HepG2 (cell line): ENCODE results near the gene SPHK2. TPM values are rescaled to one million over a fixed set of nuclear protein-coding genes. Genes with fewer than 3 reads are reported as not detected.
A peak's percentile ranks its signal among the peaks of the same experiment; 100 is the strongest.

Source experiments
- CENPBD1 ChIP-seq: sonication (generic); formaldehyde crosslinking; IDR thresholded peaks from 2 replicates; pipeline ENCODE4 v1.8.0; 2022; ENCODE audit warnings: missing genetic modification reagents, low read depth, mild to moderate bottlenecking, borderline replicate concordance
- FOSL2 ChIP-seq: sonication (generic); formaldehyde crosslinking; IDR thresholded peaks from 2 replicates; pipeline ENCODE4 v1.4.0; 2020; ENCODE audit warnings: missing genetic modification reagents
- GATAD1 ChIP-seq: IDR thresholded peaks from 2 replicates; pipeline ENCODE4 v1.6.1; 2016; ENCODE audit warnings: missing genetic modification reagents, missing compliant biosample characterization
- HDAC2 ChIP-seq: sonication (generic); formaldehyde crosslinking; IDR thresholded peaks from 2 replicates; pipeline ENCODE4 v1.4.0; 2020; ENCODE audit warnings: missing genetic modification reagents
- HNRNPK ChIP-seq: fragments of 200-400 bp; formaldehyde crosslinking; IDR thresholded peaks from 2 replicates; pipeline ENCODE4 v1.6.1; 2018; ENCODE audit warnings: low read length, low read depth, moderate library complexity, mild to moderate bottlenecking; ENCODE audit not compliant: poor library complexity, severe bottlenecking
- HOXA3 ChIP-seq: sonication (generic); formaldehyde crosslinking; IDR thresholded peaks from 2 replicates; pipeline ENCODE4 v1.5.0; 2020; ENCODE audit warnings: missing genetic modification reagents
- HOXA7 ChIP-seq: sonication (generic); formaldehyde crosslinking; IDR thresholded peaks from 2 replicates; pipeline ENCODE4 v1.8.1; 2022; ENCODE audit warnings: mild to moderate bottlenecking, missing genetic modification reagents, moderate library complexity
- JUNB ChIP-seq: sonication (generic); formaldehyde crosslinking; IDR thresholded peaks from 2 replicates; pipeline ENCODE4 v1.8.0; 2022; ENCODE audit warnings: missing genetic modification reagents, mild to moderate bottlenecking, borderline replicate concordance
- KDM3A ChIP-seq: IDR thresholded peaks from 2 replicates; pipeline ENCODE4 v1.6.1; 2018; ENCODE audit warnings: low read depth, missing compliant biosample characterization
- NFKB2 ChIP-seq: sonication (generic); formaldehyde crosslinking; IDR thresholded peaks from 2 replicates; pipeline ENCODE4 v1.4.0; 2020; ENCODE audit warnings: missing genetic modification reagents, borderline replicate concordance
- NR2F6 ChIP-seq, 2 experiments: IDR thresholded peaks; 2 replicates each; pipeline ENCODE4 v1.6.1; 2016; ENCODE audit warnings: antibody characterized with exemption in 1 of 2, mild to moderate bottlenecking in 1 of 2
- ZBTB25 ChIP-seq: IDR thresholded peaks from 2 replicates; pipeline ENCODE4 v1.6.1; 2018; ENCODE audit warnings: missing genetic modification reagents
- ZBTB34 ChIP-seq: sonication (generic); formaldehyde crosslinking; IDR thresholded peaks from 2 replicates; pipeline ENCODE4 v1.8.0; 2022; ENCODE audit warnings: mild to moderate bottlenecking, missing genetic modification reagents
- ZNF180 ChIP-seq: sonication (generic); formaldehyde crosslinking; IDR thresholded peaks from 2 replicates; pipeline ENCODE4 v1.4.0; 2020; ENCODE audit warnings: low read depth, missing genetic modification reagents, borderline replicate concordance
- ZNF451 ChIP-seq: sonication (generic); formaldehyde crosslinking; IDR thresholded peaks from 2 replicates; pipeline ENCODE4 v1.5.0; 2020; ENCODE audit warnings: mild to moderate bottlenecking, missing genetic modification reagents
- ZNF687 ChIP-seq: sonication (generic); formaldehyde crosslinking; IDR thresholded peaks from 2 replicates; pipeline ENCODE4 v1.5.1; 2020; ENCODE audit warnings: mild to moderate bottlenecking, missing genetic modification reagents, moderate library complexity
- ZNF746 ChIP-seq: sonication (generic); formaldehyde crosslinking; IDR thresholded peaks from 2 replicates; pipeline ENCODE4 v1.8.0; 2022; ENCODE audit warnings: mild to moderate bottlenecking, missing genetic modification reagents
- ZNF747 ChIP-seq: sonication (generic); formaldehyde crosslinking; IDR thresholded peaks from 2 replicates; pipeline ENCODE4 v1.8.1; 2023; ENCODE audit warnings: missing genetic modification reagents, mild to moderate bottlenecking, borderline replicate concordance
- ZNF816 ChIP-seq: sonication (generic); formaldehyde crosslinking; IDR thresholded peaks from 2 replicates; pipeline ENCODE4 v1.8.0; 2022; ENCODE audit warnings: missing genetic modification reagents, mild to moderate bottlenecking, borderline replicate concordance
- polyA plus RNA-seq, 8 experiments: library from polyadenylated mRNA; depleted of rRNA in 3 of 8; stranded (reverse) in 7 of 8; unstranded in 1 of 8; fragments of >200 nt; fragmentation: Illumina TruSeq in 4 of 8; extraction: Trizol in 4 of 8; gene quantifications; 2 replicates each; pipeline versions ENCODE4 v1.2.1 to v1.2.3, GENCODE V29; 2011 to 2016; ENCODE audit warnings: low read depth in 4 of 8, missing spikeins in 1 of 8, mixed read lengths in 1 of 8; ENCODE audit not compliant: insufficient read depth in 1 of 8
- total RNA-seq, 5 experiments: library from RNA; depleted of rRNA; stranded (reverse); fragments of >200 nt; fragmentation: Illumina TruSeq; extraction: Trizol; gene quantifications; 2 replicates each; pipeline ENCODE4 v1.2.3, GENCODE V29; 2016; ENCODE audit warnings: low read depth in 1 of 5
- TF ChIP-seq, protein P1 (sequence below): sonication (generic); formaldehyde crosslinking; IDR thresholded peaks from 2 replicates; pipeline ENCODE4 v1.4.0; 2020; ENCODE audit warnings: missing genetic modification reagents, borderline replicate concordance

Gene SPHK2
- total and polyA plus RNA-seq, 2 of the 13 experiments (the other 11 are each of a cell fraction or from before 2014, with no cell fraction given), result 2.9 to 14.4 TPM

DNA sequence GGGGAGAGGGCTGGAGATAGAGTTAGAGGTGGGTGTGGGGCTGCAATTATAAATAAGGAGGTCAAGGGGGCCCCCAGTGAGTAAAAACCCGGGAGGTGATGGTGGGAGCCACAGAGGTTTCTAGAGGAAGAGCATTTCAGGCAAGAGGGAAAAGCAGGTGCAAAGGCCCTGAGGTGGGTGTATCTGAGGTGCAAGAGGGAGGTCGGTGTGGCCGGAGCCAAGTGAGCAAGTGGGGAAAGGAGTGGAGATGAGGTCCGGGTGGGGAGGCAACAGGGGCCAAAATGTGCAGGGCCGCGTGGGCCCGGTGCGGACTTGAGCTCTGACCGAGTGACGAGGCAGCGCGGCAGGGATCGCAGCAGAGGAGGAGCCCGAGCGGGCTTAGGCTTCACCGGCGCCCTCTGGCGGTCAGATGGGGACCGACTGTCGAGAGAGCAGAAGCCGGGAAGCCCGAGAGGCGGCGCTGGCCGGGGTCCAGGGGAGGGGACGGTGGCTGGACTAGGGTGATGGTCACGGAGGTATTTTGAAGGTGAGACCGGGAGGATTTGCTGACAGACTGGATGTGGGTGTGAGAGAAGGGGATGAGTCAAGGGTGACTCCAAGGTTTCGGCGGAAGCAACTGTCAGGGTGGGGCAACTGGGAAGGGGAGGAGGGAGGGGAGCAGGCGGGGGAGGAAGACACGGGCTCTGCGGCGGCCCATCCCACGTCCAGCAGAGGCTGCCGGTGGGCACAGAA, 30.5 kb upstream of the SPHK2 start (continued):
- TF ChIP-seq ZNF747, result no peak
- 0 out of 2 replicates have a peak, but pooled peaks have one; percentile 29 for TF ChIP-seq FOSL2 (CRISPR knock-in tag)
- TF ChIP-seq NR2F6 (IDR thresholded peaks at IDR 0.05), result no peak
- TF ChIP-seq NR2F6 (CRISPR knock-in tag; IDR thresholded peaks at IDR 0.05), result 0 out of 2 replicates have a peak, but pooled peaks have one; percentile 32
- no peak for TF ChIP-seq HOXA7 (CRISPR knock-in tag)
- TF ChIP-seq KDM3A (CRISPR knock-in tag), result peak; percentile 47; the same call in 1 of the 2 replicates
- no peak for TF ChIP-seq ZBTB25 (CRISPR knock-in tag)
- TF ChIP-seq JUNB (CRISPR knock-in tag), result no peak
- no peak for TF ChIP-seq ZBTB34
- peak; percentile 53; the same call in 1 of the 2 replicates for TF ChIP-seq ZNF746 (CRISPR knock-in tag)
- no peak for TF ChIP-seq GATAD1 (CRISPR knock-in tag)
- TF ChIP-seq ZNF180 (CRISPR knock-in tag), result no peak
- no peak for TF ChIP-seq ZNF816 (CRISPR knock-in tag)
- peak; percentile 67 for TF ChIP-seq HNRNPK
- no peak for TF ChIP-seq CENPBD1 (CRISPR knock-in tag)
- peak; percentile 47; the same call in 1 of the 2 replicates for TF ChIP-seq HOXA3 (CRISPR knock-in tag)
- 0 out of 2 replicates have a peak, but pooled peaks have one; percentile 40 for TF ChIP-seq ZNF451 (CRISPR knock-in tag)
- peak; percentile 38; the same call in 1 of the 2 replicates for TF ChIP-seq HDAC2 (CRISPR knock-in tag)
- no peak; the same call in 1 of the 2 replicates for TF ChIP-seq NFKB2 (CRISPR knock-in tag)
- TF ChIP-seq ZNF687 (CRISPR knock-in tag), result peak; percentile 77
- TF ChIP-seq, protein P1, sequence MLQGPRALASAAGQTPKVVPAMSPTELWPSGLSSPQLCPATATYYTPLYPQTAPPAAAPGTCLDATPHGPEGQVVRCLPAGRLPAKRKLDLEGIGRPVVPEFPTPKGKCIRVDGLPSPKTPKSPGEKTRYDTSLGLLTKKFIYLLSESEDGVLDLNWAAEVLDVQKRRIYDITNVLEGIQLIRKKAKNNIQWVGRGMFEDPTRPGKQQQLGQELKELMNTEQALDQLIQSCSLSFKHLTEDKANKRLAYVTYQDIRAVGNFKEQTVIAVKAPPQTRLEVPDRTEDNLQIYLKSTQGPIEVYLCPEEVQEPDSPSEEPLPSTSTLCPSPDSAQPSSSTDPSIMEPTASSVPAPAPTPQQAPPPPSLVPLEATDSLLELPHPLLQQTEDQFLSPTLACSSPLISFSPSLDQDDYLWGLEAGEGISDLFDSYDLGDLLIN, result no peak
